ENCODE data around the gene TWIST1.

DNA sequence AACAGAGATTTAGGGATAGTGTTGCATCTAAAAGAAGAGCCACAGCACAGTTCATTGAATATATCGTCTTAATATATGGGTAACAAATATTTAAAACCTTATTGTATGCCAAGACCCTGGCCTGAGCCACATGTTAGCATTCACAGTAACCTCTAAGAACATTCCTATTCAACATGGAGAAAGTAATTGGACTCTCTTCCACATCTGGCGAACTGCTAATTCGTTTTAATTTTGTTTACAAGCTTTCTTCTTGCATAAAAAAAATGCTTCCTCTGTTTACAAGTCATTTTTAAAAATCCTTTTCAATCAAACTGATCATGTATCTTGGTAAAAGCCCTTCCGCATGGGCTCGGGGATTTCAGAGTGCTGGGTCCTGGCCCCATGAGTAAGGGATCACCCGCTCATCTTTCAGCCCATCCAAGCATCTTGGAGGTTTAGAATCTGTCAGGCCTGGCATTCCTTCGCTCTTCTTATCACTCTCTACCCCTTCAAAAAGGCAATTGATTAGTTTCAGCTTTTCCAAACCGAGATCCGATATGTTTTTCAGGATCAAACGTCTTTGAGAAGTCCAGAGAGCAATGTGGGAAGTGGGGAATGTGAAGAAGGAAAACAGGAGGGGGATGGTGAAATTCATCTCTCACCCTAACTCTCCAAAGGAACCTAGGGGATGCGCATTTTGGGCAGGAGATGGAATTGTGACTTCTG, 7.3 kb downstream of the TWIST1 start:
- TF ChIP-seq, protein P1, sequence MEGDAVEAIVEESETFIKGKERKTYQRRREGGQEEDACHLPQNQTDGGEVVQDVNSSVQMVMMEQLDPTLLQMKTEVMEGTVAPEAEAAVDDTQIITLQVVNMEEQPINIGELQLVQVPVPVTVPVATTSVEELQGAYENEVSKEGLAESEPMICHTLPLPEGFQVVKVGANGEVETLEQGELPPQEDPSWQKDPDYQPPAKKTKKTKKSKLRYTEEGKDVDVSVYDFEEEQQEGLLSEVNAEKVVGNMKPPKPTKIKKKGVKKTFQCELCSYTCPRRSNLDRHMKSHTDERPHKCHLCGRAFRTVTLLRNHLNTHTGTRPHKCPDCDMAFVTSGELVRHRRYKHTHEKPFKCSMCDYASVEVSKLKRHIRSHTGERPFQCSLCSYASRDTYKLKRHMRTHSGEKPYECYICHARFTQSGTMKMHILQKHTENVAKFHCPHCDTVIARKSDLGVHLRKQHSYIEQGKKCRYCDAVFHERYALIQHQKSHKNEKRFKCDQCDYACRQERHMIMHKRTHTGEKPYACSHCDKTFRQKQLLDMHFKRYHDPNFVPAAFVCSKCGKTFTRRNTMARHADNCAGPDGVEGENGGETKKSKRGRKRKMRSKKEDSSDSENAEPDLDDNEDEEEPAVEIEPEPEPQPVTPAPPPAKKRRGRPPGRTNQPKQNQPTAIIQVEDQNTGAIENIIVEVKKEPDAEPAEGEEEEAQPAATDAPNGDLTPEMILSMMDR (IDR thresholded peaks at IDR 0.05; ENCODE audit: borderline replicate concordance, extremely low read depth, low read length, poor library complexity, severe bottlenecking) = no peak
- TF ChIP-seq EZH2 (IDR thresholded peaks at IDR 0.05; ENCODE audit: borderline replicate concordance, low read depth, low read length, severe bottlenecking) = no peak
